Cerebellar cortex (tissue), 1 donor: Measurements from ENCODE around the gene IPPK.
"Not testable (repeated sequence)": the region's sequence is repeated elsewhere in the genome, so short reads cannot be mapped to it uniquely, and the experiment has no call there.

Source experiments
- DNase-seq: peaks from one replicate; pipeline ENCODE4 v3.0.0-alpha.2; 2015; ENCODE audit warnings: low spot score

IPPK gene

GRCh38 chr9:92595075-92595474, 74.9 kb downstream of the IPPK start:
- not testable (repeated sequence) for DNase-seq

GRCh38 chr9:92592946-92593861, 76.7 kb downstream of the IPPK start:
- no peak for DNase-seq

GRCh38 chr9:92592537-92592936, 77.4 kb downstream of the IPPK start:
- DNase-seq, result no peak

- no peak for DNase-seq
Observed at GRCh38 chr9:92590377-92590776, 79.6 kb downstream of the IPPK start.

- no peak for DNase-seq
Observed at GRCh38 chr9:92589923-92590322, 80.0 kb downstream of the IPPK start.

GRCh38 chr9:92576175-92576574, 93.8 kb downstream of the IPPK start:
- DNase-seq, result no peak

- not testable (repeated sequence) for DNase-seq
Observed at GRCh38 chr9:92573612-92574011, 96.3 kb downstream of the IPPK start.

- DNase-seq, result not testable (repeated sequence)
Observed at GRCh38 chr9:92571871-92572270, 98.1 kb downstream of the IPPK start.

- no peak for DNase-seq
Observed at GRCh38 chr9:92564982-92565381, 104.9 kb downstream of the IPPK start.

- no peak for DNase-seq
Observed at GRCh38 chr9:92564504-92564903, 105.4 kb downstream of the IPPK start.
